ENCODE data around the gene PTPRF.

The PTPRF gene

GRCh38 chr1:43570715-43571114 lies 40.0 kb downstream of the PTPRF start:
- no peak for TF ChIP-seq CTCF (IDR thresholded peaks at IDR 0.05)
- Histone ChIP-seq H3K27me3 (peaks cover 20% of the 10 kb centered on the region), H3K36me3 (no peaks in the 10 kb centered on the region), H3K4me3 (ENCODE audit: low read depth in 1 of 2, low read length in 1 of 2) (no peak overlapping the region), H3K4me1 (ENCODE audit: control insufficient read depth in 1 of 2, insufficient read depth in 1 of 2, low read depth in 1 of 2, low read length in 1 of 2) (peaks cover 0 to 3% of the 10 kb centered on the region in 2 experiments), H3K9me3 (no peaks in the 10 kb centered on the region), H3K27ac (no peak overlapping the region)

GRCh38 chr1:43572084-43572483 lies 41.4 kb downstream of the PTPRF start:
- H3K9me3 ChIP-seq: no peaks in the 10 kb centered on the region
- no peak overlapping the region for H3K4me3 ChIP-seq (ENCODE audit: low read depth in 1 of 2, low read length in 1 of 2)
- no peaks in the 10 kb centered on the region for H3K4me1 ChIP-seq (ENCODE audit: control insufficient read depth in 1 of 2, insufficient read depth in 1 of 2, low read depth in 1 of 2, low read length in 1 of 2)
- H3K27me3 ChIP-seq: peaks cover 6% of the 10 kb centered on the region
- no peaks in the 10 kb centered on the region for H3K36me3 ChIP-seq
- TF ChIP-seq CTCF (IDR thresholded peaks at IDR 0.05): no peak
- no peak overlapping the region for H3K27ac ChIP-seq

GRCh38 chr1:43572538-43572937 lies 41.9 kb downstream of the PTPRF start:
- H3K9me3 ChIP-seq: no peaks in the 10 kb centered on the region
- no peaks in the 10 kb centered on the region for H3K36me3 ChIP-seq
- H3K27ac ChIP-seq: no peak overlapping the region

GRCh38 chr1:43573066-43573800 lies 42.5 kb downstream of the PTPRF start:
- no peak for TF ChIP-seq CTCF (IDR thresholded peaks at IDR 0.05)
- H3K4me3 ChIP-seq (ENCODE audit: low read depth in 1 of 2, low read length in 1 of 2): no peak overlapping the region
- H3K27me3 ChIP-seq: no peaks in the 10 kb centered on the region
- H3K36me3 ChIP-seq: no peaks in the 10 kb centered on the region
- H3K9me3 ChIP-seq: no peaks in the 10 kb centered on the region
- H3K27ac ChIP-seq: no peak overlapping the region
- H3K4me1 ChIP-seq (ENCODE audit: control insufficient read depth in 1 of 2, insufficient read depth in 1 of 2, low read depth in 1 of 2, low read length in 1 of 2): no peaks in the 10 kb centered on the region

More at GRCh38 chr1:43572538-43572937, 41.9 kb downstream of the PTPRF start:
- TF ChIP-seq CTCF (IDR thresholded peaks at IDR 0.05): no peak
- Histone ChIP-seq H3K27me3 (peaks cover 1% of the 10 kb centered on the region), H3K4me1 (ENCODE audit: control insufficient read depth in 1 of 2, insufficient read depth in 1 of 2, low read depth in 1 of 2, low read length in 1 of 2) (no peaks in the 10 kb centered on the region), H3K4me3 (ENCODE audit: low read depth in 1 of 2, low read length in 1 of 2) (no peak overlapping the region)

GRCh38 chr1:43576521-43576920 lies 45.8 kb downstream of the PTPRF start:
- no peak for TF ChIP-seq CTCF (IDR thresholded peaks at IDR 0.05)

More at GRCh38 chr1:43576521-43576920, 45.8 kb downstream of the PTPRF start:
- Histone ChIP-seq H3K4me3 (ENCODE audit: low read depth in 1 of 2, low read length in 1 of 2) (no peak overlapping the region), H3K27ac (no peak overlapping the region), H3K4me1 (ENCODE audit: control insufficient read depth in 1 of 2, insufficient read depth in 1 of 2, low read depth in 1 of 2, low read length in 1 of 2) (no peaks in the 10 kb centered on the region), H3K36me3 (no peaks in the 10 kb centered on the region), H3K27me3 (no peaks in the 10 kb centered on the region), H3K9me3 (no peaks in the 10 kb centered on the region)
